HCT116 (cell line): Measurements from ENCODE around the gene AHR. TPM values are rescaled to one million over a fixed set of nuclear protein-coding genes. Genes with fewer than 3 reads are reported as not detected.

Source experiments
- ATAC-seq: fragments of 200-7000 bp; cut with Tn5 transposase; 2 replicates; pipeline ENCODE4 v1.9.1; 2020; ENCODE audit warnings: mild to moderate bottlenecking, moderate library complexity
- BruUV-seq: library from RNA; stranded (reverse); fragments of 400-500 nt; replicated peaks from 2 replicates; lab custom pipeline; 2021; lab: Mats Ljungman, UMichigan
- CTCF ChIA-PET: fragments of 300-600 bp; sonication (Branson Sonifier 250); formaldehyde crosslinking; loops from one replicate; lab custom pipeline; 2021; ENCODE audit warnings: antibody characterized with exemption; lab: Charles Lee
- POLR2A ChIA-PET: fragments of 300-600, 350-600 bp; sonication (Branson Sonifier 250); formaldehyde crosslinking; loops from one replicate; lab custom pipeline; 2021; ENCODE audit warnings: antibody characterized with exemption; lab: Charles Lee
- RAD21 ChIA-PET, 2 experiments: fragments of 300-600 bp; sonication (Branson Sonifier 250); formaldehyde crosslinking; loops; one replicate each; lab custom pipeline; 2023; ENCODE audit warnings: low total read pairs in 2 of 2; ENCODE audit not compliant: uncharacterized antibody in 2 of 2, unreplicated experiment in 2 of 2, low non-redundant PET in 1 of 2; lab: Charles Lee
- DNase-seq: peaks from one replicate; pipeline ENCODE4 v3.0.0-alpha.2; 2010; ENCODE audit warnings: low read depth, low spot score
- H2AFZ ChIP-seq: fragments of 200-600 bp; shearing (Covaris generic), sonication (generic); 2 replicates; pipeline ENCODE4 v1.6.1; 2017; ENCODE audit warnings: low read depth, mixed run types, mixed read lengths, antibody characterized with exemption, low read length; ENCODE audit not compliant: poor library complexity, severe bottlenecking
- H3K27ac ChIP-seq: 2 replicates; pipeline ENCODE4 v1.5.1; 2012; ENCODE audit warnings: low read depth, low read length
- H3K27me3 ChIP-seq: fragments of 200-600 bp; sonication (generic); 2 replicates; pipeline ENCODE4 v1.6.1; 2016; ENCODE audit warnings: mixed run types, low read length, mixed read lengths; ENCODE audit not compliant: insufficient read depth
- H3K36me3 ChIP-seq, 2 experiments: fragments of 200-500 bp in 1 of 2; fragments of 200-600 bp in 1 of 2; sonication (Bioruptor generic) in 1 of 2; sonication (generic) in 1 of 2; 2 replicates each; pipeline versions ENCODE4 v1.5.1 to v1.6.1; 2014 to 2016; ENCODE audit warnings: low read length in 2 of 2, inconsistent platforms in 1 of 2, mixed read lengths in 1 of 2, mixed run types in 1 of 2; ENCODE audit not compliant: insufficient read depth in 2 of 2, control insufficient read depth in 1 of 2
- H3K4me1 ChIP-seq, 2 experiments: fragments of 200-600 bp in 1 of 2; sonication (generic) in 1 of 2; 2 replicates each; pipeline versions ENCODE4 v1.5.1 to v1.6.1; 2012 to 2017; ENCODE audit warnings: low read length in 2 of 2, inconsistent platforms in 1 of 2, mild to moderate bottlenecking in 1 of 2, mixed read lengths in 1 of 2, mixed run types in 1 of 2, moderate library complexity in 1 of 2; ENCODE audit not compliant: insufficient read depth in 2 of 2, control insufficient read depth in 1 of 2
- H3K4me2 ChIP-seq: fragments of 200-600 bp; sonication (generic); 2 replicates; pipeline ENCODE4 v1.6.1; 2017; ENCODE audit warnings: mixed run types, low read length, mixed read lengths
- H3K4me3 ChIP-seq, 2 experiments: fragments of 200-600 bp in 1 of 2; sonication (generic) in 1 of 2; replicated peaks in 1 of 2; 2 replicates each; pipeline ENCODE4 v1.5.1; 2011 to 2016; ENCODE audit warnings: low read length in 2 of 2, control low read depth in 1 of 2, low read depth in 1 of 2, mild to moderate bottlenecking in 1 of 2, mixed read lengths in 1 of 2, mixed run types in 1 of 2
- H3K79me2 ChIP-seq: fragments of 200-600 bp; sonication (generic); 2 replicates; pipeline ENCODE4 v1.6.1; 2017; ENCODE audit warnings: mild to moderate bottlenecking, mixed run types, low read length, moderate library complexity, mixed read lengths; ENCODE audit not compliant: insufficient read depth
- H3K9ac ChIP-seq: fragments of 200-600 bp; sonication (generic); 2 replicates; pipeline ENCODE4 v1.6.1; 2016; ENCODE audit warnings: low read length, mixed read lengths
- H3K9me2 ChIP-seq: fragments of 200-600 bp; sonication (generic), shearing (Covaris generic); 2 replicates; pipeline ENCODE4 v1.6.1; 2017; ENCODE audit warnings: mixed run types, mild to moderate bottlenecking, moderate library complexity; ENCODE audit not compliant: insufficient read depth
- H3K9me3 ChIP-seq, 2 experiments: fragments of 200-500 bp in 1 of 2; fragments of 200-600 bp in 1 of 2; sonication (Bioruptor generic) in 1 of 2; sonication (generic) in 1 of 2; 2 replicates each; pipeline ENCODE4 v1.6.1; 2014 to 2017; ENCODE audit warnings: low read length in 2 of 2, mixed read lengths in 2 of 2, inconsistent platforms in 1 of 2, low read depth in 1 of 2, mild to moderate bottlenecking in 1 of 2, mixed run types in 1 of 2, moderate library complexity in 1 of 2; ENCODE audit not compliant: control insufficient read depth in 1 of 2, insufficient read depth in 1 of 2
- H4K20me1 ChIP-seq: fragments of 200-600 bp; sonication (generic), shearing (Covaris generic); 2 replicates; pipeline ENCODE4 v1.6.1; 2017; ENCODE audit warnings: mixed run types, mild to moderate bottlenecking, moderate library complexity; ENCODE audit not compliant: insufficient read depth
- CEBPB ChIP-seq: IDR thresholded peaks from 2 replicates; pipeline ENCODE4 v1.6.1; 2012; ENCODE audit warnings: low read depth
- ELF1 ChIP-seq: IDR thresholded peaks from 2 replicates; pipeline ENCODE4 v1.6.1; 2012; ENCODE audit warnings: low read depth, borderline replicate concordance
- EZH2phosphoT487 ChIP-seq: fragments of 200-600 bp; IDR thresholded peaks from 2 replicates; pipeline ENCODE4 v1.6.1; 2018; ENCODE audit warnings: antibody characterized with exemption, borderline replicate concordance
- FOSL1 ChIP-seq: IDR thresholded peaks from 2 replicates; pipeline ENCODE4 v1.6.1; 2012; ENCODE audit warnings: low read depth
- RAD21 ChIP-seq: IDR thresholded peaks from 2 replicates; pipeline ENCODE4 v1.6.1; 2012; ENCODE audit warnings: low read depth, mild to moderate bottlenecking
- SIN3A ChIP-seq: IDR thresholded peaks from 2 replicates; pipeline ENCODE4 v1.6.1; 2012; ENCODE audit warnings: low read depth
- SP1 ChIP-seq: IDR thresholded peaks from 2 replicates; pipeline ENCODE4 v1.6.1; 2012; ENCODE audit warnings: low read depth
- TCF7L2 ChIP-seq: IDR thresholded peaks from 2 replicates; pipeline ENCODE4 v1.7.0; 2011; ENCODE audit warnings: borderline replicate concordance, inconsistent platforms; ENCODE audit not compliant: insufficient read depth, insufficient read length; ENCODE audit errors: extremely low read depth
- ZFX ChIP-seq: fragments of 450-650 bp; IDR thresholded peaks from 2 replicates; pipeline ENCODE4 v1.6.1; 2017
- intact Hi-C: fragments of 100-400 bp; cut with micrococcal nuclease; formaldehyde crosslinking; loops from 2 replicates; pipeline ENCODE4 v1.10.0; 2022
- total RNA-seq: library from RNA; stranded (reverse); gene quantifications from one replicate; pipeline ENCODE4 v1.2.1, GENCODE V29; 2021; ENCODE audit not compliant: unreplicated experiment
- TF ChIP-seq, protein P1 (sequence below): IDR thresholded peaks from 2 replicates; pipeline ENCODE4 v1.6.1; 2011; ENCODE audit warnings: mild to moderate bottlenecking, low read length, moderate library complexity; ENCODE audit not compliant: insufficient replicate concordance; ENCODE audit errors: extremely low read depth
- TF ChIP-seq, protein P2 (sequence below): IDR thresholded peaks from 2 replicates; pipeline ENCODE4 v1.6.1; 2012

Gene AHR
- total RNA-seq, 1 experiment from 2014 or later = 29.7 TPM

DNA sequence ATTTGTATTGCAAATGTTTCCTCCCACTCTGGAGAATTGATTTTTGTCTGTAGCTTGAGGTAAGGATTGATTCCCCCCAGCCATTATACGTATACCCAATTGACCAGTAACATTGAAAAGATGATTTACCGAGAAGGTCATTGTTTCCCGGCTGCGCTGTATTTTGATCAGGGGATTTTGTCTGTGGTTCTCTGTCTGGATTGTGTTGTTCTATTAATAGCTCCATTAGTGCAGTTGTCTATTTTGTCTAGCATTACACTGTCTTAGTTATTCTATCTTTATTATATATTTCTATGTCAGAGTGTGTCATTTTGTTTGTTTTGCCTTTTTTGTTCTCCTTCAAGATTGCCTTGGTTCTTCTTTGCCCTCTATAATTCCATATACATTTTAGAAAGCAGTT, 37.7 kb downstream of the AHR start:
- Histone ChIP-seq H3K27ac (no peak overlapping the region), H3K4me2 (no peak overlapping the region), H3K9me2 (no peaks in the 10 kb centered on the region), H3K9me3 (no peaks in the 10 kb centered on the region), H3K9ac (no peak overlapping the region), H3K4me3 (no peak overlapping the region), H3K36me3 (peaks cover 8 to 10% of the 10 kb centered on the region in 2 experiments; a peak in 2 of 4 replicates), H3K27me3 (no peaks in the 10 kb centered on the region), H4K20me1 (no peaks in the 10 kb centered on the region), H3K79me2 (0 out of 2 replicates have a peak, but pooled peaks cover under 1% of the 10 kb centered on the region), H3K4me1 (no peaks in the 10 kb centered on the region), H2AFZ (no peak overlapping the region)
- CTCF ChIA-PET = no interaction called here
- POLR2A ChIA-PET = no interaction called here
- DNase-seq = no peak
- BruUV-seq = no TSS peak
- intact Hi-C loops = no loop called here
- RAD21 ChIA-PET = no interaction called here
- TF ChIP-seq, protein P1, sequence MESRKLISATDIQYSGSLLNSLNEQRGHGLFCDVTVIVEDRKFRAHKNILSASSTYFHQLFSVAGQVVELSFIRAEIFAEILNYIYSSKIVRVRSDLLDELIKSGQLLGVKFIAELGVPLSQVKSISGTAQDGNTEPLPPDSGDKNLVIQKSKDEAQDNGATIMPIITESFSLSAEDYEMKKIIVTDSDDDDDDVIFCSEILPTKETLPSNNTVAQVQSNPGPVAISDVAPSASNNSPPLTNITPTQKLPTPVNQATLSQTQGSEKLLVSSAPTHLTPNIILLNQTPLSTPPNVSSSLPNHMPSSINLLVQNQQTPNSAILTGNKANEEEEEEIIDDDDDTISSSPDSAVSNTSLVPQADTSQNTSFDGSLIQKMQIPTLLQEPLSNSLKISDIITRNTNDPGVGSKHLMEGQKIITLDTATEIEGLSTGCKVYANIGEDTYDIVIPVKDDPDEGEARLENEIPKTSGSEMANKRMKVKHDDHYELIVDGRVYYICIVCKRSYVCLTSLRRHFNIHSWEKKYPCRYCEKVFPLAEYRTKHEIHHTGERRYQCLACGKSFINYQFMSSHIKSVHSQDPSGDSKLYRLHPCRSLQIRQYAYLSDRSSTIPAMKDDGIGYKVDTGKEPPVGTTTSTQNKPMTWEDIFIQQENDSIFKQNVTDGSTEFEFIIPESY = no peak
- TF ChIP-seq, protein P2, sequence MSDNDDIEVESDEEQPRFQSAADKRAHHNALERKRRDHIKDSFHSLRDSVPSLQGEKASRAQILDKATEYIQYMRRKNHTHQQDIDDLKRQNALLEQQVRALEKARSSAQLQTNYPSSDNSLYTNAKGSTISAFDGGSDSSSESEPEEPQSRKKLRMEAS = no peak
- no peak for TF ChIP-seq EZH2phosphoT487
- no peak for TF ChIP-seq FOSL1
- TF ChIP-seq SIN3A = no peak
- no peak for TF ChIP-seq CEBPB
- TF ChIP-seq SP1 = no peak
- no peak for TF ChIP-seq RAD21
- TF ChIP-seq ELF1 = no peak
- no peak for TF ChIP-seq TCF7L2
- TF ChIP-seq ZFX = no peak
- no peak for ATAC-seq
